ENCODE measurements around the gene TMEM129.
A peak's percentile ranks its signal among the peaks of the same experiment; 100 is the strongest.
"Not testable (repeated sequence)": the region's sequence is repeated elsewhere in the genome, so short reads cannot be mapped to it uniquely, and the experiment has no call there.

TMEM129 gene

GRCh38 chr4:1703867-1704266, 17.3 kb downstream of the TMEM129 start:
- Histone ChIP-seq H3K9me2 (replicated peaks; ENCODE audit: control insufficient read depth, low read length) (no peaks in the 10 kb centered on the region), H3K9me3 (ENCODE audit: control insufficient read depth, insufficient read depth, low read length) (no peaks in the 10 kb centered on the region), H3K36me3 (ENCODE audit: control insufficient read depth, low read length) (peaks cover 93% of the 10 kb centered on the region), H3K4me2 (ENCODE audit: low read length) (no peak overlapping the region), H3K4me3 (ENCODE audit: low read length) (no peak overlapping the region), H3K79me2 (ENCODE audit: control insufficient read depth, low read length) (peaks cover 96% of the 10 kb centered on the region), H4K20me1 (ENCODE audit: control insufficient read depth, insufficient read depth, low read depth, low read length) (peaks cover 64% of the 10 kb centered on the region), H3K27ac (ENCODE audit: low read depth, low read length) (no peak overlapping the region), H3F3A (ENCODE audit: control insufficient read depth, insufficient read depth) (peaks cover 30% of the 10 kb centered on the region), H3K27me3 (ENCODE audit: control insufficient read depth, low read length) (no peaks in the 10 kb centered on the region), H3K4me1 (ENCODE audit: control insufficient read depth, low read length) (peaks cover 28% of the 10 kb centered on the region)
- TF ChIP-seq EZH2phosphoT487 (IDR thresholded peaks at IDR 0.05; ENCODE audit: borderline replicate concordance, low read length): no peak
- TF ChIP-seq, protein P1, sequence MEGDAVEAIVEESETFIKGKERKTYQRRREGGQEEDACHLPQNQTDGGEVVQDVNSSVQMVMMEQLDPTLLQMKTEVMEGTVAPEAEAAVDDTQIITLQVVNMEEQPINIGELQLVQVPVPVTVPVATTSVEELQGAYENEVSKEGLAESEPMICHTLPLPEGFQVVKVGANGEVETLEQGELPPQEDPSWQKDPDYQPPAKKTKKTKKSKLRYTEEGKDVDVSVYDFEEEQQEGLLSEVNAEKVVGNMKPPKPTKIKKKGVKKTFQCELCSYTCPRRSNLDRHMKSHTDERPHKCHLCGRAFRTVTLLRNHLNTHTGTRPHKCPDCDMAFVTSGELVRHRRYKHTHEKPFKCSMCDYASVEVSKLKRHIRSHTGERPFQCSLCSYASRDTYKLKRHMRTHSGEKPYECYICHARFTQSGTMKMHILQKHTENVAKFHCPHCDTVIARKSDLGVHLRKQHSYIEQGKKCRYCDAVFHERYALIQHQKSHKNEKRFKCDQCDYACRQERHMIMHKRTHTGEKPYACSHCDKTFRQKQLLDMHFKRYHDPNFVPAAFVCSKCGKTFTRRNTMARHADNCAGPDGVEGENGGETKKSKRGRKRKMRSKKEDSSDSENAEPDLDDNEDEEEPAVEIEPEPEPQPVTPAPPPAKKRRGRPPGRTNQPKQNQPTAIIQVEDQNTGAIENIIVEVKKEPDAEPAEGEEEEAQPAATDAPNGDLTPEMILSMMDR (IDR thresholded peaks at IDR 0.05; ENCODE audit: low read depth, low read length, poor library complexity, severe bottlenecking): no peak

DNA sequence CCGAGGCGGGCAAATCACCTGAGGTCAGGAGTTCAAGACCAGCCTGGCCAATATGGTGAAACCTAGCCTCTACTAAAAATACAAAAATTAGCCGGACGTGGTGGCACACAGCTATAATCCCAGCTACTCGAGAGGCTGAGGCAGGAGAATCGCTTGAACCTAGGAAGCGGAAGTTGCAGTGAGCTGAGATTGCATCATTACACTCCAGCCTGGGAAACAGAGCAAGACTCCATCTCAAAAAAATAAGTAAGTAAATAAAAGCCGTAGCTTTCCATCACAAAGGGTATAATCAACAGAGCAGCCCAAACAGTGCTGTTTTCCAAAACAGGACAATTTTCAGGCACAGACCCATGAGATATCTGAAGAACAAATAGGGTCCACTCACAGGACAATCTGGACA, 19.5 kb downstream of the TMEM129 start:
- Histone ChIP-seq H3K79me2 (ENCODE audit: control insufficient read depth, low read length) (peaks cover 83% of the 10 kb centered on the region), H3K4me1 (ENCODE audit: control insufficient read depth, low read length) (peaks cover 14% of the 10 kb centered on the region), H3F3A (ENCODE audit: control insufficient read depth, insufficient read depth) (peaks cover 36% of the 10 kb centered on the region), H3K36me3 (ENCODE audit: control insufficient read depth, low read length) (peaks cover 95% of the 10 kb centered on the region), H4K20me1 (ENCODE audit: control insufficient read depth, insufficient read depth, low read depth, low read length) (peaks cover 50% of the 10 kb centered on the region)
- H3K27ac ChIP-seq (ENCODE audit: low read depth, low read length); H3K27me3 ChIP-seq (ENCODE audit: control insufficient read depth, low read length); H3K4me3 ChIP-seq (ENCODE audit: low read length); H3K9me2 ChIP-seq (replicated peaks; ENCODE audit: control insufficient read depth, low read length); H3K4me2 ChIP-seq (ENCODE audit: low read length); H3K9me3 ChIP-seq (ENCODE audit: control insufficient read depth, insufficient read depth, low read length): not testable (repeated sequence)

DNA sequence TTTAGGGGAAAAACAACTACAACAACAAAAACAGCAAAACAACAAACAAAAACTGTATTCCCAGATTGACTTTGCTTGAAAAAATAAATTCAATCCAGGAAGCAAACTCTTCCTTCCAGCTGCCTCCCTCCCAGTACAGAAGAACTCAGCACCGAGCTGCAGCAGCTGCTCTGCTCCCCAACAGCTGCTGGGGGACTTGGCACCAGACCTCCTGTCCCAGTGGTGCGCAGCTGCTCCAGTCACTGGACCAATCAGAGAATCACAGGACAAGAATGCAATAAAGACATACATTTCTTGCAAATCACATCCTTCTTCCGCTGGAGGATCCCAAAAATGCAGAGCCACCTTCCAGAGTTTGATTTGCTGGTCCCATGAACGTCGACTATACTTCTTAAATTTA, 25.2 kb downstream of the TMEM129 start:
- Histone ChIP-seq H3K4me1 (ENCODE audit: control insufficient read depth, low read length) (peaks cover 6% of the 10 kb centered on the region; the same call in 1 of the 2 replicates), H3K27me3 (ENCODE audit: control insufficient read depth, low read length) (no peaks in the 10 kb centered on the region), H3K9me3 (ENCODE audit: control insufficient read depth, insufficient read depth, low read length) (no peaks in the 10 kb centered on the region), H3K27ac (ENCODE audit: low read depth, low read length) (no peak overlapping the region), H3K9me2 (replicated peaks; ENCODE audit: control insufficient read depth, low read length) (no peaks in the 10 kb centered on the region), H3K79me2 (ENCODE audit: control insufficient read depth, low read length) (peaks cover 31% of the 10 kb centered on the region), H3K4me3 (ENCODE audit: low read length) (no peak overlapping the region), H3K36me3 (ENCODE audit: control insufficient read depth, low read length) (peaks cover 95% of the 10 kb centered on the region), H3F3A (ENCODE audit: control insufficient read depth, insufficient read depth) (peaks cover 79% of the 10 kb centered on the region), H3K4me2 (ENCODE audit: low read length) (no peak overlapping the region), H4K20me1 (ENCODE audit: control insufficient read depth, insufficient read depth, low read depth, low read length) (peaks cover 46% of the 10 kb centered on the region)
- TF ChIP-seq EZH2phosphoT487 (IDR thresholded peaks at IDR 0.05; ENCODE audit: borderline replicate concordance, low read length): no peak
- TF ChIP-seq, protein P1 (IDR thresholded peaks at IDR 0.05; ENCODE audit: low read depth, low read length, poor library complexity, severe bottlenecking): no peak

DNA sequence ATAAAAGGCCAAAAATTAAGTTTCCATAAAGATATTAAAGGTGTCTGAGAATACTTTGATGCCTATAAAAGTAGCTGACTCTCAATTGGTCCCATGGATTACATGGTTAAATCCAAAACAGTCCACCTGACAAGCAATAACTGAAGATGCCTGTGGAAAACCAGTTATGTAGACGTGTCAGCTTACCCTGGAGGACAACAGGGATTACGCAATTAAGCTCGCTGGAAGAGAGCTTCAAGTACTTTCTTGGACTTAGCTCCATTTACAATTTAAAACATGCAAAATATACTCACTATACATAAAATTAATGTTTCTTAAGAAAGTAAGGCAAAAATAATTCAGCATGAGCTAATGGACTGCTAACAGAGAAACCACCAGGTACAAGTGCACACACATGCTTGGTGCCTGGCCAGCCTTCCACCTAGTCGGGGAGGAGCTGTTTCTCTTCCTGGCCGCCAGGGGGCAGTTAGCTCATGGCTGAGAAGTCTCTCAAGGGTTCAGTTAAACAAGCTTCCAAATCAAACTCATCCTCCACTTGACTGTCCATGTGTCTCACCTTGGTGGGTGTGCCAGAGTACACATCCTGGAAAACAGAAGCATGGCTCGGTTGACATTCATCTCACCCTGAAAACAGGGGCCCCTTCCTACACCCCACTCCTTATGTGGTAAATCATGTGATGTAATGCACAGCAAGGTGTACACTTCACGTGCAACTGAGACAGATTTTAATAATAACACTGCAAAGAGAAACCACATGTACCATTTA, 27.8 kb downstream of the TMEM129 start:
- H3K4me2 ChIP-seq (ENCODE audit: low read length): no peak overlapping the region
- peaks cover 75% of the 10 kb centered on the region for H3F3A ChIP-seq (ENCODE audit: control insufficient read depth, insufficient read depth)
- H3K27me3 ChIP-seq (ENCODE audit: control insufficient read depth, low read length): no peaks in the 10 kb centered on the region
- no peaks in the 10 kb centered on the region for H3K9me2 ChIP-seq (replicated peaks; ENCODE audit: control insufficient read depth, low read length)
- H3K4me3 ChIP-seq (ENCODE audit: low read length): no peak overlapping the region
- H3K4me1 ChIP-seq (ENCODE audit: control insufficient read depth, low read length): peaks cover 6% of the 10 kb centered on the region; the same call in 1 of the 2 replicates
- peak overlapping the region; percentile 37 for H3K27ac ChIP-seq (ENCODE audit: low read depth, low read length)
- H3K9me3 ChIP-seq (ENCODE audit: control insufficient read depth, insufficient read depth, low read length): no peaks in the 10 kb centered on the region
- H4K20me1 ChIP-seq (ENCODE audit: control insufficient read depth, insufficient read depth, low read depth, low read length): peaks cover 40% of the 10 kb centered on the region
- TF ChIP-seq, protein P1 (IDR thresholded peaks at IDR 0.05; ENCODE audit: low read depth, low read length, poor library complexity, severe bottlenecking): peak; percentile 94
- TF ChIP-seq EZH2phosphoT487 (IDR thresholded peaks at IDR 0.05; ENCODE audit: borderline replicate concordance, low read length): no peak
- peaks cover 74% of the 10 kb centered on the region for H3K36me3 ChIP-seq (ENCODE audit: control insufficient read depth, low read length)
- peaks cover 9% of the 10 kb centered on the region for H3K79me2 ChIP-seq (ENCODE audit: control insufficient read depth, low read length)
